Left hindlimb (tissue), 1 donor: ENCODE data around the gene PPP3R1.

Experiments
- DNase-seq: peaks from one replicate; pipeline ENCODE4 v3.0.0-alpha.2; 2018

The PPP3R1 gene

GRCh38 chr2:68256093-68256450 is 3.7 kb upstream of the PPP3R1 start:
- no peak for DNase-seq

DNA sequence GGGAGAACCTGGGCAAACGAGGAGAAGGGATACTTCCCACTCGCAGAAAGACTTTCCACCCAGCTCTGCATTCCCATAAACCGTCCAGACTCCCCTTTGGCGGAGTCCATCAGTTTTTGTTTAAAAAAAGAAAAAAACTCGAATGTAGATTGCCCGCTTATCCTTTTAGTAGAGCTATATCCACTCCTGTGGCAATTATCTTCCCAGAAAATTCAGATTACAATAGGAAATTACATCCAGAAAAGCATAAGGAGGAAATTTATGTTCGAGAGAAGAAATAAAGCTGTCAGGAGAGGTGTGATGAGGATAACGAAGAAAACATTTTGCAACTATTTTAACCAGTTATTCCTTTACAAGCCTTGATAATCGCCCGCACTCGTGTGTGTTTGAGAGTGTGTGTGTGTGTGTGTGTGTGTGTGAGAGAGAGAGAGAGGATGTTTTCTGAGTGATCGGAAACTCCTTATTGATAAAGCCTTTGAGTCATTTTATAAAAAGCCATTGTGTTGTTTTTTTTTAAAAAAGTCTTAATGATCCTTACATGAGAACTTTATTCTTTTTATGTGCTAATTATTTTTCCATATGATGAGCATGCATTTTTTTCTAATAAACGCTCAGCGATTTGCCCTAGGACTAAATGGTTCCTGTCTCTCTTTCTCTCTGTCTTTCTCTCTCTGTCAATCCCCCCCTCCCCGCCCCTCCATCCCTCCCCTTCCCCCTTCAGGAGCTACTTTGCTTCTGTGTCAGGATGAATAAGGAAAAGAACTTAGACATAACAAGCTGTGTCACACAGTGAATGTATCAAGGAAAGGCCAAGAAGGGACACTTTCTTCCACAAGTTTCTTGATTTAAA is 1.1 kb upstream of the PPP3R1 start:
- DNase-seq: no peak

DNA sequence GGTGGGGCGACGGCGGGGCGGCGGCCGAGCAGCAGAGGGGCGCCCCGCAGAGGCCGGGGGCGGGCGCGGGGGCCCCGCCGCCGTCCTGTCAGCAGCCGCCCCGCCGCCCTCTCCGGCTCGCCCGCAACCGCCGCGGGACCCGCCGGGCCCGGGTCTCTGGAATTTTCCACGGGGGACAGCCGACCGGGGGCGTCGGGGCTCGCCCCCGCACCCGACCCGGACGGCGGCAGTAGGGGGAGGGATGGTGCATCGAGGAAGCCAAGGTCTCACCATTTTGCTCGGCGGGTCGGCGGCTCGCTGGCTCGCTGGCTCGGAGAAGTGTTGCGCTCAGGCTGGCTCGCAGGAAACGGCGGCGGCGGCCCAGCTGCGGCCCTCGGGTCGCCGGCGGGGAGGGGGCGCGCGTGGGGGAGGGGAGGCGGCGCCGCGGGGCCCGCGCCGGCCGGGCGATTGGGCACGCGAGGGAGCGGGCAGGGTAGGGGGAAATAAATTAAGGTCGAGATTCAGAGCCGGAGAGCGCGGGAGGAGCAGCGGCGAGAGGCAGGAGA is 405 bp downstream of the PPP3R1 start:
- DNase-seq: peak; percentile 55

DNA sequence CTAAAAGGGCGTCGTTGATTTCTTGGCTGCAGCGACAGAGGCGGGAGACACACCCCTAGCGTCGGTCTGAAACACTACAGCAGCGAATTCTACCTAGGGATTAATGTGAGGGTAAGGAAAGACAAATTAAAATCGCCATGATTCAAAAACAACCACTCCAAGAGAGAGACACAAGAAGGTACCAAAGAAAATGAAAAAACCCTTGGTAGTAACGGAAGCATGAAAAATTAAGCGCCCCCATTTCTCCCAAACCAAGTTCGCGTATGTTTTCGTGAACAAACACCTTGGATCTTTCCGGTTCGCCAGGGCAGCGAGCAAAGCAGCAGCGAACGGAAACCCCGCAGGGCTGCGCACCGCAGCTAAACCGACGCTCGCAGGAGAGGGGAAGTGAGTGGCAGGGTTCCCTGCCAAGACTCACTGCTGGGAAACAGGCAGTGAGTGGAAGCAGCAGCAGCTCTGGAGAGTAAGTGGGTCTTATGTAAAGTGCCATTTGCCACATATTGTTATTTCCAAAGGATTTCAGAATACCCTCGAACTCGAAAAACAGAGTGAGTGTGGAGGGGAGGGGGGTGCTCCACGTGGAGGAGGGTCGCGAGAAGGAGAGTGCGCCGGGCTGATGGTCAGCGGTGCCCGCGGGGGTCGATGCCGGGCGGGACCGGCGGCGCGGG is 1.0 kb downstream of the PPP3R1 start:
- DNase-seq: peak; percentile 71

- DNase-seq: peak; percentile 60
These were observed 1.6 kb downstream of the PPP3R1 start for GRCh38 chr2:68250652-68251186.

DNA sequence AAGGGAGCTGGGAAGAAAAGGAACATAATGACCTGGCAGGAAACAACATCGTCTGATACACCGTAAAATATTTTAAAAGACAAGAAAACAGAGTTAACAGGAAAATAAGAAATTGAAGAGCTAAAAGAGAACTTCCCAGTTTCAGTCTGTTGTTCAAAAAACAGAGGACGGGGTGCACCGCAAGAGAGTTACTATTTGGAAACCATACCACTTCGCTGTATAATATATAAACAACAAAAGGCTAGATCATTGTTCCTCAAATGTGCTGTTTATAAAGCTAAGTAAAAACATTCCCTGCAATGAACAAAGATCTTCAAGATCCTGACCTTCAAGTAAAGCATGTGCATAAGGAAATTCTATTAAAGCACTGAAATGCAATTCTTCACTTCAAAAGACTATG is 2.1 kb downstream of the PPP3R1 start:
- DNase-seq: no peak

DNA sequence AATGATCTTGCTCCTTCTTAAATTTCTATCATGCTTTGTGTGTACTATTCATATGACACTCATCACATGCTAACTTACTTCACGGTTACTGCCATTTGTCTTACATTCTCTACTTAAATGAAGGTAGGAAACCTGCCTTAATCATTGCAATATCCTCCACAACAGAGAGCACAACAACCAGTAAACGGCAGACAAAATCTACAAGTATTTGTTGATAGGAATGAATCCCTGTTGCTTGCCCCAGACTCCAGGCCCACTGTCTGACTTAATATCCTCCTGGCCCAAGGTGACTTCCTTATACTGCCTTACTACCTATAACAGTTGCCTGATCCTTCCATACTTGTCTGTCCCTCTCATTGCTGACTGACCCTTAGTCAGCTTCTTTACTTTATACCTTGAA is 3.5 kb downstream of the PPP3R1 start:
- no peak for DNase-seq

GRCh38 chr2:68248361-68248760 is 4.0 kb downstream of the PPP3R1 start:
- no peak for DNase-seq

- DNase-seq: no peak
These were observed 5.9 kb downstream of the PPP3R1 start for GRCh38 chr2:68246396-68246795.

GRCh38 chr2:68245672-68246071 is 6.7 kb downstream of the PPP3R1 start:
- no peak for DNase-seq

GRCh38 chr2:68245066-68245465 is 7.3 kb downstream of the PPP3R1 start:
- DNase-seq: no peak

DNA sequence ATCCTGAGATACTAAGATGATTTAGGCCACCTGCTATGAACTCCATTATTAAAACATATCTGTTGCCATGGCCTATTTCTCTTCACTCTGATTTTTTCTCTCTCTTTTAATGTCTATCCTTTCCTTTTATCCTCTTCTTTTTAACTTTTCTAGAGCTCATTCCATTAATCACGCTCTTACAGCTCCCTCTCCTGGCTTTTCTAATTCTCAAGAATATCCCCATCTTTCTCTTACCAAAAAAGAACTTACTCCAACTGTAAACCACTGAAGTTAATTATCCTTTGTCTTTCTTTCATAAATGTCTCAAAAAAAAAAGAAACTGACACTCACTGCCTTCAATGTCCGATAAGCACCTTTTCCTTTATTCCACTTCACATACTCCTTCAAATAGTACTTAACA is 7.9 kb downstream of the PPP3R1 start:
- DNase-seq: no peak

- no peak for DNase-seq
These were observed 10.6 kb downstream of the PPP3R1 start for GRCh38 chr2:68241732-68242131.

DNA sequence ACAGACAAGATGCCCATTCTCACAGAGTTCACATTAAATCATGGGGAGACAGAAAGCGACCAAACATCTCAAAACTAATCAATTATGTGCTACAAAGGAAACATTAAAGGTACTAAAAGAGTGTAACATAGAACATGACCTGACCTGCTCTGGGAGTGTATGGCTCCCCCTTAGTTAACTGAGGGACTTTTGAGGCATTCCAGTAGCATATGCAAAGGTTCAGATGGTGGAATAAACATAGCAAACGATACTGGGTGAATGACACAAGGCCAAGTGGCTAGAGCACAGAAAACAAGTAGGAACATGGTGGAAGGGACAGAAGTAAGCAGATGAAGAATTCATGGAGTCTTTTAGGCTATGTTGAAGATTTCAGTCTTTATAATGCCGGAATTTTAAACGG is 11.9 kb downstream of the PPP3R1 start:
- no peak for DNase-seq

GRCh38 chr2:68238955-68239822 is 13.1 kb downstream of the PPP3R1 start:
- DNase-seq: no peak

DNA sequence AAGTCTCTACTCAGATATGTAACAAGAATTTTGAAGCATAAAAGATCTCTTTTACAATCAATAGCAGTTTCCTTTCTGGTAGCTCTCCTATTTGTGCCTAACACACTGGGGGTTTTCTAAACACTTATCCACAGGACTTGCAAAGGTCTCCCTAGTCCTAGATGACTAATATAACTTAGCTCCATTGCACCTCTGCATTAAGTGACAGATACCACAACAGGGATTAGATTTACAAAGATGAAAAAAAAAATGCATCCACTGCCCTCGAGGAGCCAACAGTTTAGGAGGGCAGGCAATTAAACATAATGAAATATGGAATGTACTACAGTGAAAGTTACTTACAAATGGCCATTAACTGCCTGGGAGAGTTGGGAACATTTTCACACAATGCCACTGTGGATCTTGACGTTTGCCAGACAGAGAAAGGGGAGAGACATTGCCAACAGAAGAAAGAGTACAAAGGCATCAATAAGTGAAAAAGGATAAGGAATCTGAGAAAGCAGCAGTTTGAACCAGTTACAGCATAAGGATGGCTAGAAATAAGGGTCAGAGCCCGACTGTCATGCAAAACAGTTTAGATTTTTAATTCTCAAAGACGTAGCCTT is 14.3 kb downstream of the PPP3R1 start:
- no peak for DNase-seq

DNA sequence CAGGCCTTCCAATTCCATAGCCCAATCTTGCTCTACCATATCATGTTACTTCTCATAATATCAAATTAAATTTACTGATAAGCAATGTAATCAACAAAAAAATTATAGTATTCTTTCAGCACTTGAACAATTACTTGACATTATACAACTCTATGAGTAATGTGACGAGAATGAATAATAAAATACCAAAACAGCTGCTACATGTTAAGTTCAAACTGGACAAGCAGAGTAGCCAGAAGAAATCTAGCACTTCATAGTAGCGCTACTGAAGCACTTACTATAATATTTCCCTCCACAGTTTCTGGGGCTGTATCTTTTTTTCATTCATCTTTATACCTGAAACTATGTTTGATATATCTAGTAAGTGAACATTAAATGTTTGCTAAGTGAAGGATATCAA is 14.9 kb downstream of the PPP3R1 start:
- no peak for DNase-seq

DNA sequence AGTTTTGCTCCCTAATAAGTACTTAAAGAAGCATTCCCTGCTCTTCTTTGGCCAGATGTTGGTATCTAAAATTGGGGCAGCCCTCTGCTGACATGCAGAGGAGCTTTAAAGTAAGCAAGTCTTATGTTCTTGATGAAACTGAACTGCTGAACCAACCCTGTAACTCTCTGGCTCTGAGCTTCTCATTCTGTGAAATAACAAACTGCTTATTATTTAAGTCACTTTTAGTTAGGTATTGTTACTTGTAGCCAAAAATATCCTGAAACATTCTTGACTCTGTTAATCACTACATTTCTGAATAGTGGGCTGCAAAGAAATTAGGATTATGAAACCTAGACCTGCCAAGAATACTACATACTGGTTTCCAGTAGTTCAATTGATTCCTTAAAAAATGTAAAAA is 15.5 kb downstream of the PPP3R1 start:
- no peak for DNase-seq

DNA sequence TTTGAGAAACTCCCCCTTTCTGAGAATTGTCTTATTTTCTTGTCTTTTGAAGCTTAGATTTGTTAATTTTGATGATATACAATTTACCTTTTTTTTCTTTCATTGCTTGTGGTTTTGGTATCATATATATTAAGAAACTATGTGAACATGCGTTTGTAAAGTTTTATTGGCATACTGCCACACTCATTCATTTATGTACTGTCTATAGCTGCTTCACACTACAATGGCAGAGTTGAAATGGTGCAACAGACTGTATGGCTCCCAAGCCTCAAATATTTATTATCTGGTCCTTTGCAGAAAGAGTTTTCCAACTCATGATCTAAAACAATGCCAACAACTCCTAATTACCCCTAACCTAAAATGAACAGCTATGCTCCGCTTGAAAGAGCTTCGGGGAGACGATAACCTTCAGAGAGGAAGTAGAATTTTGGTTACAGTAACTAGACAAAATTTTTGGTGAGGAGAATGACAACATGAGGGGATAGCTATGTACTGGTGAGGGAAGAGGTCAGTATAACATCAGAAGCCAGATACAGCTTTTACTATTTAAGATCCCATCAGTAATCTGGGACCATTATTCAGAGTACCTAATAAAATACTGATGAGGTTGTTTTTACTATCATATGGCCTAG is 16.1 kb downstream of the PPP3R1 start:
- DNase-seq: no peak

DNA sequence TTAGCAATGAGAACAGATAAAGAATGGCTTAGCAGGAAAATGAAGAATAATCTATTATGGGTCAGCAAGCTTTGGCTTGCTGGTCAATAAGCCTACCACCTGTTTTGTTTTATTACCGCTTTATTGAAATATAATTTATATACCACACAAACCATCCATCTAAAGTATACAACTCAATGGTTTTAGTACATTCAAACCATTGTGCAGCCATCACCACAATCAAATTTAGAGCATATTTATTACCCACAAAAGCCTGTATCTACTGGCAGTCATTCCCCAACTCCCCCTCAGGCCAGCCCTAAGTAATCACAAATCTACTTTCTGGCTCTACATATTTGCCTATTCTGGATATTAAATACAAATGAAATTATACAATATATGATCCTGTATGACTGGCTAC is 17.2 kb downstream of the PPP3R1 start:
- no peak for DNase-seq

DNA sequence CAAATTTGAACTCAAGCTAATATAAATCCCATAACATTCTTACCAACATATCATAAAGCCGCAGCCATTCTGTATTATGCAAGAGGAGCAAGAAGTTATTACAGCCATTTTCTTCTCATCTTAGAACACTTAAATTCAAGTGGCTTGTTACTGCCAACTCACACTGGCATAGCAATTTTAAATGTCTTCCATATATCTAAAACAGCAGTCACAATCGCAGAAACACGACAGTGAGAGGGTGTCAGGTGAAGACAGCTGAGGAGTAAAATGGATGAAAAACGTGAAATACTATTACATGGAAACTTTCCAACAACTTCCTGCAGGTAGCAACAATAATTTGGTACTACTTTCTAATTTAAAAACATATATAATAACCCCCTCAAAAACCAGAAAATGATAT is 17.9 kb downstream of the PPP3R1 start:
- DNase-seq: no peak

DNA sequence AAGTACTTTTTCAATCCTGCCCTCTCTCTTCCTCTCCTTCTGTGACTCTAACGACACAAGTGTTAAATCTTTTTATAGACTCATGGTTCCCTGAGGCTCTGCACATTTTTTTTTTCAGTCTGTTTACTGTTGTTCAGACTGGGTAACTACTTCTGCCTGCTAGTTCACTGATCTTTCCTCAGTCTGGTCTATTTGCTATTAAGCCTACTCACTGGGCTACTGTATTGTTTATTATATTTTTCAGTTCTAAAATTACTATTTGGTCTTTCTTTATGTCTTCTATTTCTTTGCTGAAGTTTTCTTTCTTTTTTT is 21.3 kb downstream of the PPP3R1 start:
- DNase-seq: no peak
